Effector memory CD8-positive, alpha-beta T cell (primary cell): ENCODE measurements around the gene SCNM1.

Experiments used
- ATAC-seq: fragments of 150-1000 bp; cut with Tn5 transposase; replicated peaks from 2 replicates; pipeline ENCODE4 v1.10.0; 2021; ENCODE audit warnings: mild to moderate bottlenecking, moderate library complexity
- DNase-seq, 3 experiments: peaks; one replicate each; pipeline ENCODE4 v3.0.0; 2021
- H3K27ac Mint-ChIP-seq, 2 donors: one replicate each; pipeline ENCODE4 v1.8.0; 2022; ENCODE audit warnings: mild to moderate bottlenecking in 2 of 2, mixed read lengths in 2 of 2, moderate library complexity in 2 of 2
- H3K27me3 Mint-ChIP-seq, 2 donors: one replicate each; pipeline ENCODE4 v1.8.0; 2022; ENCODE audit warnings: mixed read lengths in 2 of 2
- H3K36me3 Mint-ChIP-seq: one replicate; pipeline ENCODE4 v1.8.0; 2022; ENCODE audit warnings: mild to moderate bottlenecking, moderate library complexity, mixed read lengths; ENCODE audit not compliant: insufficient read depth
- H3K4me1 Mint-ChIP-seq, 2 donors: one replicate each; pipeline ENCODE4 v1.8.0; 2022; ENCODE audit warnings: low read depth in 2 of 2, mixed read lengths in 2 of 2
- H3K4me3 Mint-ChIP-seq, 2 donors: one replicate each; pipeline ENCODE4 v1.8.0; 2022; ENCODE audit warnings: mild to moderate bottlenecking in 2 of 2, mixed read lengths in 2 of 2, moderate library complexity in 2 of 2
- H3K9me3 Mint-ChIP-seq, 2 donors: one replicate each; pipeline ENCODE4 v1.8.0; 2022; ENCODE audit warnings: mixed read lengths in 2 of 2

SCNM1 gene

DNA sequence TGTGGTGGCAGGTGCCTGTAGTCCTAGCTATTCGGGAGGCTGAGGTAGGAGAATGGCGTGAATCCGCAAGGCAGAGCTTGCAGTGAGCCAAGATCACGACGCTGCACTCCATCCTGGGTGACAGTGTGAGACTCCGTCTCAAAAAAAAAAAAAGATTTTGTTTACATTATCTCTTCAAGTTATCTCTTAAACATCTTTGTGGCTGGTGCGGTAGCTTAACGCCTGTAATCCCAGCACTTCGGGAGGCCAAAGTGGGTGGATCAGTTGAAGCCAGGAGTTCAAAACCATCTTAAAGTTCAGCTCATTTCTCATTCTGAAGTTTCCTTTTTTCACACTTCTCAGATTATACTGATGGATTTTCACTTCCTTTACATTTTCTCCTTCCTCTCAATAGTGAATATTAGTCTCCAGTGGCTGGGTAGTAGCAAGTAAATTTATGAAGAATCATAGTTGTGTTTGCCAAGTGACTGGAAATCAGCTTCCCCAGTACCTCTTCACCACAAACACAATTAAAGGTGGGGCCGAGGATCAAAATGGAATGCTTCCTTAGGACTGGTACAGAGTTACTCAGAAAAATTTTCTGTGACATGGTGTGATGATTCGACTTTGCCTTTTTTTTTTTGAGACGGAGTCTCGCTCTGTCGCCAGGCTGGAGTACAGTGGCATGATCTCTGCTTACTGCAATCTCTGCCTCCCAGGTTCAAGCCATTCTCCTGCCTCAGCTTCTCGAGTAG is 46.2 kb downstream of the SCNM1 start:
- no peak for ATAC-seq
- peak overlapping the region in 1 of 2 donors; percentile 14 for H3K4me3 Mint-ChIP-seq
- H3K27me3 Mint-ChIP-seq = no peaks in the 10 kb centered on the region
- DNase-seq = no peak
- H3K9me3 Mint-ChIP-seq = no peaks in the 10 kb centered on the region
- peaks cover 12 to 21% of the 10 kb centered on the region in 2 donors for H3K4me1 Mint-ChIP-seq
- H3K27ac Mint-ChIP-seq = peak overlapping the region; percentile 79 to 87
- H3K36me3 Mint-ChIP-seq = peaks cover 50% of the 10 kb centered on the region

DNA sequence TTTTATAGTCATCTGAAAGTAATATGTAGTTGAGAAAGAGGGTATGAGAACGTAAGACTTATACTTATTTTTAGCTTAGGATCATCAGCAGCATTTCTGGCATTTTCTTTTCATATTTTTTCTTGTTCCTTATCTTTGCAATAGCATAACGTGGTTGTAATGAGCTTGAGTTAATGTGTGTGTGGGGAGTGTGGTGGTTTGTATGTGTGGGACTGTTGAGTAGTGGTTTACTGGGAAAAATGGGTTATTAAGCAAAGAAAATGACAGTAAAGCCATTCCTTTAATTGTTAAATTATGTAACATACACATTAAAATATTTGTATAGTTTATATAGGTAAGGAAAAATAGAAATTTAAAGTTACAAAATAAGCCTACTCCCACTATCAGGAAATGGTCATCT is 47.6 kb downstream of the SCNM1 start:
- no peaks in the 10 kb centered on the region for H3K9me3 Mint-ChIP-seq
- DNase-seq = no peak
- H3K27ac Mint-ChIP-seq = peak overlapping the region in 1 of 2 donors; percentile 51
- no peaks in the 10 kb centered on the region for H3K27me3 Mint-ChIP-seq
- no peak overlapping the region for H3K4me3 Mint-ChIP-seq
- ATAC-seq = no peak
- peaks cover 46% of the 10 kb centered on the region for H3K36me3 Mint-ChIP-seq
- peaks cover 12 to 30% of the 10 kb centered on the region in 2 donors for H3K4me1 Mint-ChIP-seq
